MM.1S (cell line): ENCODE results near the gene ABCG8.

Source experiments
- DNase-seq: peaks from one replicate; pipeline ENCODE4 v3.0.0-alpha.2; 2015
- H2AFZ ChIP-seq: fragments of 300-600 bp; sonication (generic); 2 replicates; pipeline ENCODE4 v1.6.0; 2016; ENCODE audit warnings: antibody characterized with exemption, low read length
- H3F3A ChIP-seq: fragments of 300-600 bp; sonication (generic); 2 replicates; pipeline ENCODE4 v1.6.1; 2016; ENCODE audit warnings: mild to moderate bottlenecking, antibody characterized with exemption, low read length, moderate library complexity, mixed read lengths; ENCODE audit not compliant: insufficient read depth
- H3K27ac ChIP-seq: fragments of 300-600 bp; sonication (generic); 2 replicates; pipeline ENCODE4 v1.5.1; 2016; ENCODE audit warnings: mild to moderate bottlenecking, low read length
- H3K27me3 ChIP-seq: fragments of 300-600 bp; sonication (generic); replicated peaks from 2 replicates; pipeline ENCODE4 v1.6.0; 2016; ENCODE audit warnings: low read length; ENCODE audit not compliant: insufficient read depth
- H3K36me3 ChIP-seq: fragments of 300-600 bp; sonication (generic); replicated peaks from 2 replicates; pipeline ENCODE4 v1.6.1; 2016; ENCODE audit warnings: mild to moderate bottlenecking, low read length, mixed read lengths; ENCODE audit not compliant: insufficient read depth
- H3K4me1 ChIP-seq: fragments of 300-600 bp; sonication (generic); 2 replicates; pipeline ENCODE4 v1.6.1; 2016; ENCODE audit warnings: low read length, mixed read lengths
- H3K4me2 ChIP-seq: fragments of 300-600 bp; sonication (generic); 2 replicates; pipeline ENCODE4 v1.6.0; 2016; ENCODE audit warnings: low read depth, low read length
- H3K4me3 ChIP-seq: fragments of 300-600 bp; sonication (generic); 2 replicates; pipeline ENCODE4 v1.5.1; 2016; ENCODE audit warnings: low read length, mixed read lengths
- H3K79me2 ChIP-seq: fragments of 300-600 bp; sonication (generic); 2 replicates; pipeline ENCODE4 v1.6.1; 2016; ENCODE audit warnings: mixed run types, low read length, mixed read lengths
- H3K9ac ChIP-seq: fragments of 300-600 bp; sonication (generic); 2 replicates; pipeline ENCODE4 v1.6.1; 2016; ENCODE audit warnings: low read length, mixed read lengths
- H3K9me2 ChIP-seq: fragments of 300-600 bp; sonication (generic); replicated peaks from 2 replicates; pipeline ENCODE4 v1.6.1; 2016; ENCODE audit warnings: mild to moderate bottlenecking, low read length, mixed read lengths; ENCODE audit not compliant: insufficient read depth
- H3K9me3 ChIP-seq: fragments of 300-600 bp; sonication (generic); replicated peaks from 2 replicates; pipeline ENCODE4 v1.6.1; 2016; ENCODE audit warnings: mild to moderate bottlenecking, low read length, mixed read lengths; ENCODE audit not compliant: insufficient read depth
- H4K20me1 ChIP-seq: fragments of 300-600 bp; sonication (generic); 2 replicates; pipeline ENCODE4 v1.6.1; 2016; ENCODE audit warnings: mild to moderate bottlenecking, low read length, moderate library complexity, mixed read lengths; ENCODE audit not compliant: insufficient read depth
- CTCF ChIP-seq: fragments of 300-600 bp; sonication (generic); IDR thresholded peaks from 2 replicates; pipeline ENCODE4 v1.5.1; 2016; ENCODE audit warnings: antibody characterized with exemption, low read length, mixed read lengths
- EZH2 ChIP-seq: fragments of 300-600 bp; sonication (generic); optimal IDR thresholded peaks from 2 replicates; pipeline ENCODE3; 2017; ENCODE audit warnings: low read depth, mild to moderate bottlenecking, antibody characterized with exemption, low read length, mixed read lengths
- EZH2phosphoT487 ChIP-seq: fragments of 300-600 bp; sonication (generic); IDR thresholded peaks from 2 replicates; pipeline ENCODE4 v1.6.1; 2018; ENCODE audit warnings: antibody characterized with exemption, low read length

The ABCG8 gene

DNA sequence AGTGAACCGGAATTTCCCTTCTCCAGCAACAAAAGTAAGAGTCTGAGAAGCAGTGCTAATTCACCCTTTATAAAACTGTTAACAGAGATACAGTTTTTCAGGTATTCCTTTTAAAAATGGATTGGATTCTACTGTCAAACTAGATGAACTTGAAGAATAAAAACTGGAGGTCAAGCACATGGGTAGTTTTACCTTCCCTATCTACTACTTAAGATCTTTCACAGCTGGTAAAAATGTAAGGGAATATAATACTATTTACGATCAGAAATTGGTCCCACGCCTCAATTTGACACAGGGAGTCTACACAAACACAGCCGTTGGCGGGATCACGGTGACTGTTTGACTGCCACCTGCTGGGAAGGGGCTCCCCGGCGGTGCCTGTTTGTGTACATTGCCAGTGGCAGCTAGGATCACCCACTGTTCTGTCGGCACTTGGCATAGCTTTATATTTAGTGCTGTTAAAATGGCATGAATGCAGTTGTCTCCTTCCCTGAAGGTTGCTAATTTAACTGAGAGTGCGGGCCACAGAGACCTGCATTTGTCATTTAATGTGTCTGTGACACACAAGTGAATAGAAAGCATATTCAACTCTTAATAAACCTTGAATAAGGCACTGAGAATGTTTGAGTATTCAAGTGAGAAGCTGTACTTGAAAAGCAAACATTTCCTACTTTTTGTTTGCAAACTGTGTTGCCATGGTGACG, 59.5 kb downstream of the ABCG8 start:
- Histone ChIP-seq H3K36me3 (peaks cover 15% of the 10 kb centered on the region; the same call in 1 of the 2 replicates), H3K27ac (no peak overlapping the region), H4K20me1 (no peaks in the 10 kb centered on the region), H3K79me2 (no peaks in the 10 kb centered on the region), H3K4me1 (no peaks in the 10 kb centered on the region), H3K9me2 (no peaks in the 10 kb centered on the region), H2AFZ (no peak overlapping the region), H3K9ac (no peak overlapping the region), H3K9me3 (no peaks in the 10 kb centered on the region), H3K4me3 (no peak overlapping the region), H3K4me2 (no peak overlapping the region), H3F3A (no peaks in the 10 kb centered on the region), H3K27me3 (no peaks in the 10 kb centered on the region)
- DNase-seq = no peak
- TF ChIP-seq EZH2 = no peak

- no peaks in the 10 kb centered on the region for H3K27me3 ChIP-seq
- H3K36me3 ChIP-seq = peaks cover 15% of the 10 kb centered on the region; the same call in 1 of the 2 replicates
- H4K20me1 ChIP-seq = no peaks in the 10 kb centered on the region
- H3K79me2 ChIP-seq = no peaks in the 10 kb centered on the region
- H3K9ac ChIP-seq = no peak overlapping the region
- DNase-seq = no peak
- no peaks in the 10 kb centered on the region for H3K9me3 ChIP-seq
- H3K27ac ChIP-seq = no peak overlapping the region
- TF ChIP-seq CTCF = no peak
- TF ChIP-seq EZH2 = no peak
- TF ChIP-seq EZH2phosphoT487 = no peak
- H3K9me2 ChIP-seq = no peaks in the 10 kb centered on the region
- no peak overlapping the region for H3K4me2 ChIP-seq
- no peaks in the 10 kb centered on the region for H3K4me1 ChIP-seq
- no peak overlapping the region for H3K4me3 ChIP-seq
- no peak overlapping the region for H2AFZ ChIP-seq
- no peaks in the 10 kb centered on the region for H3F3A ChIP-seq
These were observed 60.1 kb downstream of the ABCG8 start for GRCh38 chr2:43898838-43899346.

DNA sequence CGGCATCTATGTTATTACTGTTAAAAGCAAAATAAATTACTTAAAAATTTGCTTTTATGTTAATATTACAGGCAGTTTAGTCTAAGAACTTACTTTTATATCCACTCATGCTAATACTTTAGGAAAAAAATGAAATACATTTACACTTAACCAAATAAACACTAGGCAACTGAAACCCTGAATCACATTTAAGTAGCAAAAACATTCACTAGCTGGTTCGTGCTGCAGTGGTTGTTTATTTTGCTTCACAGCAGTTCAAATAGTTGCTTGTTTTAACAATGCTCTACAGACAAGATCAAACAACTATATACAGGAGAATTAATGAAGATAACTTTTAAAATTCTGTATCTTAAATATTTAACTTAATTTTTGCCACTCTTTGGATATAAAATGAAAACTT, 60.8 kb downstream of the ABCG8 start:
- Histone ChIP-seq H3K27ac (no peak overlapping the region), H3K79me2 (no peaks in the 10 kb centered on the region), H2AFZ (no peak overlapping the region), H3K4me2 (no peak overlapping the region), H3K9me2 (no peaks in the 10 kb centered on the region), H3K9me3 (no peaks in the 10 kb centered on the region), H3K36me3 (peaks cover 15% of the 10 kb centered on the region; the same call in 1 of the 2 replicates), H3K4me1 (no peaks in the 10 kb centered on the region), H4K20me1 (no peaks in the 10 kb centered on the region), H3K27me3 (no peaks in the 10 kb centered on the region), H3K9ac (no peak overlapping the region), H3K4me3 (no peak overlapping the region), H3F3A (no peaks in the 10 kb centered on the region)
- DNase-seq = no peak
- TF ChIP-seq EZH2 (no peak), CTCF (no peak), EZH2phosphoT487 (no peak)

DNA sequence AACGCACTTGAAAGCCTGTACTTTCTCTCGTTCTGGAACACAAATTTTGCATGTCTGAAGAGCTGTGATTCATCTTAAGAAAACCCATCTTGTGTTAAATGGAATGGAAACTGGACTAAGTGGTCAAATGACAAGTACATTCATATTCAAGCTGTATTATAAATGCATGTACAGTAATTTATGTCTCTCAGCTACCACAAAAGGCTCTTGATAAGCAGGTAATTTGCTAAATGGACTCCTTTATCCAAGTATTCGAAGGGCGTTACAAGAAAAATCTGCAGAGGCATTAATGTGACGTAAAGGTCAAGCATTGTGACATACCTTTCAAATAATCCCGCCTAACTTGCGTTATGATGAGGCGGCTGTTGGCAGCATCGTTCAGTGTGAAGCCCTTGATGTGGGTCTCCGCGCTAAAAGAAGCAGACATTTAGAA, 66.6 kb downstream of the ABCG8 start:
- Histone ChIP-seq H3K9ac (no peak overlapping the region), H3K4me1 (no peaks in the 10 kb centered on the region), H3K79me2 (no peaks in the 10 kb centered on the region), H3K4me2 (no peak overlapping the region), H3K27ac (no peak overlapping the region), H3K9me3 (no peaks in the 10 kb centered on the region), H3F3A (no peaks in the 10 kb centered on the region), H4K20me1 (no peaks in the 10 kb centered on the region), H3K27me3 (no peaks in the 10 kb centered on the region), H3K36me3 (peaks cover 9% of the 10 kb centered on the region), H3K4me3 (no peak overlapping the region), H2AFZ (no peak overlapping the region), H3K9me2 (no peaks in the 10 kb centered on the region)
- TF ChIP-seq CTCF = no peak
- no peak for TF ChIP-seq EZH2
- no peak for TF ChIP-seq EZH2phosphoT487
- DNase-seq = no peak
